ENCODE measurements around the gene SLC50A1.
A peak's percentile ranks its signal among the peaks of the same experiment; 100 is the strongest.

SLC50A1 gene

DNA sequence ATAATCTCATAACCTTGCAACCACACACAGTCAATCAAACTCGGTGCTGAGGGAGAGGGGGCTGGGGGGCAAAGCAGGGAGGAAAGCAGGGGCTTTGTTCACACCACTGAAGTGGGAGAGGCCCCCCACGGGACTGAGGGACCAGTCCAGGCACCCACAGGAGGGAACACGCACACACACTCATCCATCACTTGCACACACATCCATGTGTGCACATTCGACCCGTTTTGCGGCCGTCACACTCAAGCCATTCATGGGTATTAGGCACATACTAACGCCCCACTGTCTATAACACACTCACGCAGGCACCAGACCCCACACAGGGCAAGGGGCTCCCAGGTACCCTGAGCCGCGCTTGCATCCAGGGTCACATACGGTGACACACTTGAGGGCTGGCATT is 43.0 kb upstream of the SLC50A1 start:
- DNase-seq (ENCODE audit: low spot score), result no peak
- in situ Hi-C loops (cut with MboI; ENCODE audit: low pct_unique_long_range_greater_than_20kb, low sequenced_read_pairs, unreplicated experiment), result loop anchor here (5.0 kb wide), 1 partner anchor 75 kb away; no protein-coding TSS in a partner anchor

DNA sequence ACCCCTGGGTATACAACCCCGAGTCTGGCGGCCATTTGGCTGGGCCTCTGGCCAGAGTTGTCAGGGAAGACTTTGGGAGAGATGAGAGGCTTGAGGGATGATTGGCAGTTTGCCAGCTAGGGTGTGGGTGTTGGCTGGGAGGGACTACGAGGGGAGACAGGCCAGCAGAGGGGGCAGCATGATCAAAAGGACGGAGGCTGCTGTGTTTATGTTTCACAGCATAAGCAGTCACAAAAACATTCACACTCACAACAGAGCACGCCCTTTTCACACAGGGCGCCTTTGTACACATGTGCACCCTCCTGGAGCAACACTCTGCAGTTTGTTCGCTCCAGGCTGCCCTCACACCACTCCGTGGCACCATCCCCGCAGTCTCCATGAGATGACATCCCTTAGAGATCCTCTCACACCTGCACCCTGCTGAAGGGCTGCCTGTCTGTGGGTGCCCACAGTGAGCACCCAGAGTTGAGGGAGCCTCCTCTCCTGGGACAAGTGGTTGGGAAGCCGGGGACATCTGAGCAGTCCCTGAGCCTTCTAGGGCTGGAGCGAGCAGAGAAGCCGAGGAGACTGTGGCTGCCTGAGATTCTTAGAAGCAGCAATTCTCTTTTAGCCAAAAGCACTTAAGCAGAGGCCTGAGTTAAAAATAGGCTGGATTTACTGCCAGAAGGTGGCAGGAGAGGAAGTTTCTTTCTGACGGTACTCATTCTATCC is 41.6 kb upstream of the SLC50A1 start:
- TF ChIP-seq, protein P1, sequence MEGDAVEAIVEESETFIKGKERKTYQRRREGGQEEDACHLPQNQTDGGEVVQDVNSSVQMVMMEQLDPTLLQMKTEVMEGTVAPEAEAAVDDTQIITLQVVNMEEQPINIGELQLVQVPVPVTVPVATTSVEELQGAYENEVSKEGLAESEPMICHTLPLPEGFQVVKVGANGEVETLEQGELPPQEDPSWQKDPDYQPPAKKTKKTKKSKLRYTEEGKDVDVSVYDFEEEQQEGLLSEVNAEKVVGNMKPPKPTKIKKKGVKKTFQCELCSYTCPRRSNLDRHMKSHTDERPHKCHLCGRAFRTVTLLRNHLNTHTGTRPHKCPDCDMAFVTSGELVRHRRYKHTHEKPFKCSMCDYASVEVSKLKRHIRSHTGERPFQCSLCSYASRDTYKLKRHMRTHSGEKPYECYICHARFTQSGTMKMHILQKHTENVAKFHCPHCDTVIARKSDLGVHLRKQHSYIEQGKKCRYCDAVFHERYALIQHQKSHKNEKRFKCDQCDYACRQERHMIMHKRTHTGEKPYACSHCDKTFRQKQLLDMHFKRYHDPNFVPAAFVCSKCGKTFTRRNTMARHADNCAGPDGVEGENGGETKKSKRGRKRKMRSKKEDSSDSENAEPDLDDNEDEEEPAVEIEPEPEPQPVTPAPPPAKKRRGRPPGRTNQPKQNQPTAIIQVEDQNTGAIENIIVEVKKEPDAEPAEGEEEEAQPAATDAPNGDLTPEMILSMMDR (IDR thresholded peaks at IDR 0.05; ENCODE audit: extremely low read depth, insufficient read depth, missing control alignments), result peak; percentile 31
- in situ Hi-C loops (cut with MboI; ENCODE audit: low pct_unique_long_range_greater_than_20kb, low sequenced_read_pairs, unreplicated experiment), result loop anchor here (5.0 kb wide), 1 partner anchor 73 kb away; no protein-coding TSS in a partner anchor
- no peak for DNase-seq (ENCODE audit: low spot score)

More for the DNA sequence above, 43.0 kb upstream of the SLC50A1 start:
- TF ChIP-seq, protein P1 (IDR thresholded peaks at IDR 0.05; ENCODE audit: extremely low read depth, insufficient read depth, missing control alignments), result no peak

DNA sequence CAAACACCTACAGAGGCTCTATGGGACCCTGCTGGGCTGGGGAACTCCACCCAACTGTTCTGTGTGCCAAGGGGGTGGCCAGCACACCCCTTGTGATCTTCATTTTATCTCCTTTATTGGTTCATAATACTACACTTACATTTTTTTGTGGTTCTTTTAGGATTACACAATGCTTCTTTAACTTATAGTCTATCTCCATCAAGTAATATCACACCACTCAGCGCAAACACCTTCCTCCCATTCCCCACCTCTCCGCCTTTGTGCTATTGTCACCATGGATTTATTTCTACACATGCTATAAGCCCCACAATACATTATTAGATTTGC is 41.1 kb upstream of the SLC50A1 start:
- no peak for DNase-seq (ENCODE audit: low spot score)
- TF ChIP-seq, protein P1 (IDR thresholded peaks at IDR 0.05; ENCODE audit: extremely low read depth, insufficient read depth, missing control alignments), result no peak
- in situ Hi-C loops (cut with MboI; ENCODE audit: low pct_unique_long_range_greater_than_20kb, low sequenced_read_pairs, unreplicated experiment), result loop anchor here (5.0 kb wide), 1 partner anchor 73 kb away; no protein-coding TSS in a partner anchor

DNA sequence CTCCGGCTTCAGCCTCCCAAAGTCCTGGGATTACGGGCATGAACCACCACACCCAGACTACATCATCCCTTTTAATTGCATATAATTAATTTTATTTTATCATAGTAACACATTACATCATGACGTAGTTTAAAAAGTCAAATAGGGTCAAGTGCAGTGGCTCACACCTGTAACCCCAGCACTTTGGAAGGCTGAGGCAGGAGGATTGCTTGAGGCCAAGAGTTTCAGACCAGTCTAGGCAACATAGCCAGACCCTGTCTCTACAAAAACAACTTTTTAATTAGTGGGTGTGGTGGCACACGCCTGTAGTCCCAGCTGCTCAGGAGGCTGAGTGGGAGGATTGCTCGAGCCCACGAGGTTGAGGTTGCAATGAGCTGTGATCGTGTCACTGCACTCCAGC is 36.3 kb upstream of the SLC50A1 start:
- in situ Hi-C loops (cut with MboI; ENCODE audit: low pct_unique_long_range_greater_than_20kb, low sequenced_read_pairs, unreplicated experiment), result no loop called here
- TF ChIP-seq, protein P1 (IDR thresholded peaks at IDR 0.05; ENCODE audit: extremely low read depth, insufficient read depth, missing control alignments), result no peak
- no peak for DNase-seq (ENCODE audit: low spot score)

DNA sequence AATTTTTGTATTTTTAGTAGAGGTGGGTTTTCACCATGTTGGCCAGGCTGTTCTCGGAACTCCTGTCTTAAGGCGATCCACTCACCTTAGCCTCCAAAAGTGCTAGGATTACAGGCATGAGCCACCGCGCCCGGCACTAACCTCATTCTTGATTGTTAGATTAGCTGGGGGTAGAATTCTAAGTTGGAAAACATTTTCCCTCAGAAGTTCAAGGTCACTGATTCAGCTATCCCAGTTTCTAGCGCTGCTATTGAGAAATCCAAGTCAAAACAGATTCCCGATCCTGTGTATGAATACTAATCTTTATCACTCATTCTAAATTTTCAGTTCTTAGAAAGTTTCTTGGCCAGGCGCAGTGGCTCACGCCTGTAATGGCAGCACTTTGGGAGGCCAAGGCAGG is 32.3 kb upstream of the SLC50A1 start:
- in situ Hi-C loops (cut with MboI; ENCODE audit: low pct_unique_long_range_greater_than_20kb, low sequenced_read_pairs, unreplicated experiment), result no loop called here
- TF ChIP-seq, protein P1 (IDR thresholded peaks at IDR 0.05; ENCODE audit: extremely low read depth, insufficient read depth, missing control alignments), result no peak
- DNase-seq (ENCODE audit: low spot score), result no peak

DNA sequence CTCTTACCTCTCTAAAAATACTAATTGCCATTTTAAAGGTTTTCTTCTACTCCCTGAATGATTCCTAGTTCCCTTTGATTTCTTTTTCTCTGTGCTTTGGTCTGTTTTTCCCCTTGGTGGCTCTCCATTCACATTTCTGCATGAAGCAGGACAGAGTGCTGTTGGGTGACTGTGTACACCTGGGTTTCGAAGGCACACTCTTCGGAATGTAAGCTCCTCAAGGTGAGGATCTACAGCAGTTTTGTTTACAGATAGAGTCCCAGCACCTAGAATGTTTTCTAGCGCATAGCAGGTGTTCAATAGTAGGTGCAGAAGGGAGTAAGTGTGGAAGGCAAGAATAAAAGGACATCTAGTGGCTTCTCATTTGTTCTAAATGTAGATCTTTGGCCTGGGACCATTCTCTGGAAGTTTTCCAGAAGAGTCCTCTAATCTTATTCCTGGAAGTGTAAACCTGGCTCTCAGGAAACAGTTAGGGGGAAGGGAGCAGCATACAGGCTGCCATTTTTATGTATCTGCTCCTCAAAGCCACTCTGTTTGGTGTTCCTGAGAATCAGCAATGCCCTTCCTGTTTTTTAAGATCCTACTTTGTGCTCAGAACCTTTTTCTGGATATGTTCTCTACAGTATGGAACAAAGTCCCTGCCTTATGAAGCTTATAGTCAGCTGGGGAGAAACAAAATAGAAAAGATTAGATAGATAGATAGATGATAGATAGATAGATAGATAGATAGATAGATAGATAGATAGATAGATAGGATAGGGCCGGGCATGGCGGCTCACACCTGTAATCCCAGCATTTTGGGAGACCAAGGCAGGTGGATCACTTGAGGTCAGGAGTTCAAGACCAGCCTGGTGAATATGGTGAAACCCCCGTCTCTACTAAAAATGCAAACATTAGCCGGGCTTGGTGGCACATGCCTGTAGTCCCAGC is 30.8 kb upstream of the SLC50A1 start:
- no peak for DNase-seq (ENCODE audit: low spot score)
- TF ChIP-seq, protein P1 (IDR thresholded peaks at IDR 0.05; ENCODE audit: extremely low read depth, insufficient read depth, missing control alignments), result no peak
- in situ Hi-C loops (cut with MboI; ENCODE audit: low pct_unique_long_range_greater_than_20kb, low sequenced_read_pairs, unreplicated experiment), result no loop called here
